KBM-7 (cell line): ENCODE results near the gene PDXK.

ENCODE experiments used
- DNase-seq: peaks from one replicate; pipeline ENCODE4 v3.0.0-alpha.2; 2015
- in situ Hi-C: fragments of 300-500 bp; cut with MboI; formaldehyde crosslinking; loops from 2 replicates; pipeline ENCODE4 v1.14.3; 2020; ENCODE audit warnings: low sequenced_read_pairs, low pct_unique_long_range_greater_than_20kb, mixed read lengths

PDXK gene

GRCh38 chr21:43770066-43770655 is 51.2 kb downstream of the PDXK start:
- no peak for DNase-seq
- in situ Hi-C loops: no loop called here

- peak; percentile 28 for DNase-seq
- in situ Hi-C loops: no loop called here
Observed at GRCh38 chr21:43771199-43771675, 52.3 kb downstream of the PDXK start.

- in situ Hi-C loops: no loop called here
- no peak for DNase-seq
Observed at GRCh38 chr21:43771698-43772424, 52.9 kb downstream of the PDXK start.

GRCh38 chr21:43772425-43772821 is 53.5 kb downstream of the PDXK start:
- DNase-seq: no peak
- in situ Hi-C loops: no loop called here

- in situ Hi-C loops: no loop called here
Observed at GRCh38 chr21:43774163-43774562, 55.2 kb downstream of the PDXK start.

GRCh38 chr21:43775190-43775589 is 56.3 kb downstream of the PDXK start:
- no peak for DNase-seq

More at GRCh38 chr21:43774163-43774562, 55.2 kb downstream of the PDXK start:
- no peak for DNase-seq

GRCh38 chr21:43775795-43776430 is 57.0 kb downstream of the PDXK start, which contains the start of gene CSTB:
TSS of gene CSTB (minus strand) at chr21:43776308. CDS start at chr21:43776269, 39 bp downstream.
- DNase-seq: peak; percentile 71
- in situ Hi-C loops: no loop called here

More at GRCh38 chr21:43775190-43775589, 56.3 kb downstream of the PDXK start:
- in situ Hi-C loops: no loop called here

GRCh38 chr21:43777953-43778352 is 59.0 kb downstream of the PDXK start:
- DNase-seq: no peak
- in situ Hi-C loops: no loop called here

GRCh38 chr21:43778469-43779335 is 59.8 kb downstream of the PDXK start:
- DNase-seq: peak; percentile 33
- in situ Hi-C loops: no loop called here

GRCh38 chr21:43779660-43780059 is 60.7 kb downstream of the PDXK start:
- in situ Hi-C loops: no loop called here
- no peak for DNase-seq

GRCh38 chr21:43781846-43782245 is 62.9 kb downstream of the PDXK start:
- in situ Hi-C loops: no loop called here
- no peak for DNase-seq

GRCh38 chr21:43782431-43783097 is 63.6 kb downstream of the PDXK start:
- in situ Hi-C loops: no loop called here
- no peak for DNase-seq

- DNase-seq: no peak
- in situ Hi-C loops: no loop called here
Observed at GRCh38 chr21:43783098-43783700, 64.3 kb downstream of the PDXK start.

GRCh38 chr21:43785134-43785533 is 66.2 kb downstream of the PDXK start:
- in situ Hi-C loops: no loop called here
- no peak for DNase-seq

- in situ Hi-C loops: no loop called here
- no peak for DNase-seq
Observed at GRCh38 chr21:43786300-43786806, 67.4 kb downstream of the PDXK start.

GRCh38 chr21:43786807-43787440 is 68.0 kb downstream of the PDXK start:
- DNase-seq: no peak
- in situ Hi-C loops: no loop called here

GRCh38 chr21:43789276-43790009 is 70.5 kb downstream of the PDXK start, which contains the start of gene RRP1:
TSS of gene RRP1 (plus strand) at chr21:43789577. CDS start at chr21:43789630, 53 bp downstream.
- in situ Hi-C loops: no loop called here
- DNase-seq: peak; percentile 95
